ENCODE measurements around the gene IQGAP1.
A peak's percentile ranks its signal among the peaks of the same experiment; 100 is the strongest.
"Not testable (repeated sequence)": the region's sequence is repeated elsewhere in the genome, so short reads cannot be mapped to it uniquely, and the experiment has no call there.

Gene IQGAP1, protein sequence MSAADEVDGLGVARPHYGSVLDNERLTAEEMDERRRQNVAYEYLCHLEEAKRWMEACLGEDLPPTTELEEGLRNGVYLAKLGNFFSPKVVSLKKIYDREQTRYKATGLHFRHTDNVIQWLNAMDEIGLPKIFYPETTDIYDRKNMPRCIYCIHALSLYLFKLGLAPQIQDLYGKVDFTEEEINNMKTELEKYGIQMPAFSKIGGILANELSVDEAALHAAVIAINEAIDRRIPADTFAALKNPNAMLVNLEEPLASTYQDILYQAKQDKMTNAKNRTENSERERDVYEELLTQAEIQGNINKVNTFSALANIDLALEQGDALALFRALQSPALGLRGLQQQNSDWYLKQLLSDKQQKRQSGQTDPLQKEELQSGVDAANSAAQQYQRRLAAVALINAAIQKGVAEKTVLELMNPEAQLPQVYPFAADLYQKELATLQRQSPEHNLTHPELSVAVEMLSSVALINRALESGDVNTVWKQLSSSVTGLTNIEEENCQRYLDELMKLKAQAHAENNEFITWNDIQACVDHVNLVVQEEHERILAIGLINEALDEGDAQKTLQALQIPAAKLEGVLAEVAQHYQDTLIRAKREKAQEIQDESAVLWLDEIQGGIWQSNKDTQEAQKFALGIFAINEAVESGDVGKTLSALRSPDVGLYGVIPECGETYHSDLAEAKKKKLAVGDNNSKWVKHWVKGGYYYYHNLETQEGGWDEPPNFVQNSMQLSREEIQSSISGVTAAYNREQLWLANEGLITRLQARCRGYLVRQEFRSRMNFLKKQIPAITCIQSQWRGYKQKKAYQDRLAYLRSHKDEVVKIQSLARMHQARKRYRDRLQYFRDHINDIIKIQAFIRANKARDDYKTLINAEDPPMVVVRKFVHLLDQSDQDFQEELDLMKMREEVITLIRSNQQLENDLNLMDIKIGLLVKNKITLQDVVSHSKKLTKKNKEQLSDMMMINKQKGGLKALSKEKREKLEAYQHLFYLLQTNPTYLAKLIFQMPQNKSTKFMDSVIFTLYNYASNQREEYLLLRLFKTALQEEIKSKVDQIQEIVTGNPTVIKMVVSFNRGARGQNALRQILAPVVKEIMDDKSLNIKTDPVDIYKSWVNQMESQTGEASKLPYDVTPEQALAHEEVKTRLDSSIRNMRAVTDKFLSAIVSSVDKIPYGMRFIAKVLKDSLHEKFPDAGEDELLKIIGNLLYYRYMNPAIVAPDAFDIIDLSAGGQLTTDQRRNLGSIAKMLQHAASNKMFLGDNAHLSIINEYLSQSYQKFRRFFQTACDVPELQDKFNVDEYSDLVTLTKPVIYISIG (N-terminal part only)

DNA sequence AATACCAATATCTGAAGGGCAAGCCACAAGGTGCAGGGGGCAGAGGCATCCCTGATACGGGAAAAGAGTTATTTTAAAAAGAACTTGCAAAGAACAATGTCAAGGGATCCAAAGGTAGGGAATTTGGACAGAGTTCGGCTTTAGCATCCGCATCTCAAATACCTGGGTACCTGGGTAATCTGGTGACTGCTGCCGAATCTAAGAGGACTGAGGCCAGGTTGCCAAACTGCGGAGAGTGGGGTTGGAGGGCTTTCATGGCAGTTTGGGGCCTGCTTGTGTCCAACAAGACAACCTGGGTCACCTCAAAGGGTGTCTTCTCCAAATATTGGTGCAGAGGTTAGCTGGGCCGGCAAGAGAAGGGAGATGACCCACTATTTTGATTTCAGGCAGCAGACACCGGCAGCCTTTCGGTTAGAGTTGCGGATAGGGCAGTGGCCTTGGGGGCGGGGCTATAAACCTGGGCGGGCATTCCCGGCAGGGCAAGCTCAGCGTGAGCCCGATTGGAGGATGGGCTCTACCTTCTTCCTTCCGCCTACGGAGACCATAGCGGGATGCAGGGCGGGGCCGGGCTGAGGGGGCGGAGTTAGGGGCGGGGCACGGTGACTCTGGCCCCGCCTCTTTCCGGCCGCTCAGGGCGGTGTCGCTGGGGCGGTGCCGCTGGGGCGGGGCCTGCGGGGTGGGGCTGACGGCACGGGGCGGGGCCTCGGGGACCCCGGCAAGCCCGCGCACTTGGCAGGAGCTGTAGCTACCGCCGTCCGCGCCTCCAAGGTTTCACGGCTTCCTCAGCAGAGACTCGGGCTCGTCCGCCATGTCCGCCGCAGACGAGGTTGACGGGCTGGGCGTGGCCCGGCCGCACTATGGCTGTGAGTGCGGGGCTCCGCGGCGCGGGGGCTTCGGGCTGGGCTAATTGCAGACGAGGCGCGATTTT lies at the start of gene IQGAP1:
Gene IQGAP1, plus strand, starts transcription at position 709 of the 928 bp plus-strand sequence. Its CDS starts 100 bp downstream, at position 809.
- peak; percentile 93 for FAIRE-seq
- peak; percentile 98 for DNase-seq (ENCODE audit: low spot score)

DNA sequence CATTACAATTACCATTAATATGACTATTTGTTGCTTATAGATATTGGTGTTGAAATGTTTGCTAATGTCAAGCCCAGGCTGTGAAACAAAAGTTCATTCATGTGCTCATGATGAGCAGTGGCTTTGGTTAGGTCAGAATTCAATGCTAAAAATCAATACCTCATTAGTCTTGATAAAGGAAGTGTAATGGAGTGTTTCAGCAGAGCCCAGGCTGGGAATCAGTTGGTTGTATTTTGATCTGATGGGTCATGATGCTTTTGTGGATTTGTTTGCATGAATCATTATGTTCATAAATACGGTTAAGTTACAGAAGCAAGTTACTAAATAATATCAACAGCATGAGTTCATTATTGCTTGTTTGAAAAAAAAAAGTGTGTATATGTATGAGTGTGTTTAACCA lies 49.5 kb upstream of the IQGAP1 start:
- DNase-seq (ENCODE audit: low spot score) (no peak), FAIRE-seq (no peak)

- DNase-seq (ENCODE audit: low spot score): no peak
- no peak for FAIRE-seq
These were observed 47.7 kb upstream of the IQGAP1 start for GRCh38 chr15:90340345-90340744.

GRCh38 chr15:90343302-90343790 lies 44.7 kb upstream of the IQGAP1 start:
- no peak for DNase-seq (ENCODE audit: low spot score)
- no peak for FAIRE-seq

- no peak for FAIRE-seq
- no peak for DNase-seq (ENCODE audit: low spot score)
These were observed 43.4 kb upstream of the IQGAP1 start for GRCh38 chr15:90344662-90345061.

- DNase-seq (ENCODE audit: low spot score) (no peak), FAIRE-seq (no peak)
These were observed 42.2 kb upstream of the IQGAP1 start for GRCh38 chr15:90345857-90346256.

DNA sequence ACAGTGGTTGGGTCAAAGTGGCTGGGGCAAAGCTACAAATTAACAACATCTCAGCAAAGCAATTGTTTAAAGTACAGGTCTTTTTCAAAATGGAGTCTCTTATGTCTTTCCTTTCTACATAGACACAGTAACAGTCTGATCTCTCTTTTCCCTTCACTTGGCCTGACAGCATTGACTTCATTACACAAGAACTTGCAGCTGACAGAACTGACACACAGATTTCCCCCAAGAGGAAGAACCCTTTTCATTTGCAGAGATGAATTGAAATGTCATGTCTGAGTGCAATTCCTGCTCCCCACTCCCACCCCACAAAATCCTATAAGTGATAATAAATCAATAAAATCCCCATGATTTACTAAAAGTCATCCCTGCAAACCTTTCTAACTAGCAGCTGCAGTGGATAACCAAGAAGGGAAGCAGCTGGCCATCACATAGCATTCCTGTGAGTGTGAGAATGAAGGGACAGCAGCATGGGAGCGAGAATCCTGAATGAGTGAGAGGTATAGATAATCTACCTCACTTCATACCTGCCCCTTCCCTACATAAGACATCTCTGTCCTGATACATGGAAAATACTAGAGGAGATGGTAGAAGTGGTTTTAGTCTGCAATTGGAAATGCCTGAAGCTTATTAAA lies 40.5 kb upstream of the IQGAP1 start:
- not testable (repeated sequence) for FAIRE-seq; DNase-seq (ENCODE audit: low spot score)

DNA sequence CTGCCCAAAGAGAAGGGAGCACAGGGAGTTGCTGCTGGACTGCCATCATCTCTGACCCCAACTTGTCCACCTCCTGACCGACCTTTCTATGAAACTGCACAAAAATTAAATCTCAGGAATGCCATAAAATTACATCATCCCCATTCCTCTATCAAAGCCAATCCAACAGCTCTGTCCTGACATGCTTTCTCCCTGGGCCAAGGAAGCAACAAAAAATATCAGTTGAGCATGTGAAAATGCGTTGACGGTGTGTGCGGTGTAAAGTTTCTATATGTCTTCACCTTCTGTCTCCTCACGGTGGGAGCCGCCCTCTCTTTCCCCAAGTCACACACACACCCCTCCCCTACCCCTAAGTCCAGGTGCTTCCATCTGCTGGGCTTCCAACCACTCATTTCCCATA lies 39.6 kb upstream of the IQGAP1 start:
- no peak for FAIRE-seq
- DNase-seq (ENCODE audit: low spot score): no peak

GRCh38 chr15:90349072-90349471 lies 39.0 kb upstream of the IQGAP1 start:
- no peak for DNase-seq (ENCODE audit: low spot score)
- FAIRE-seq: no peak

GRCh38 chr15:90349821-90350220 lies 38.2 kb upstream of the IQGAP1 start:
- no peak for DNase-seq (ENCODE audit: low spot score)
- no peak for FAIRE-seq

DNA sequence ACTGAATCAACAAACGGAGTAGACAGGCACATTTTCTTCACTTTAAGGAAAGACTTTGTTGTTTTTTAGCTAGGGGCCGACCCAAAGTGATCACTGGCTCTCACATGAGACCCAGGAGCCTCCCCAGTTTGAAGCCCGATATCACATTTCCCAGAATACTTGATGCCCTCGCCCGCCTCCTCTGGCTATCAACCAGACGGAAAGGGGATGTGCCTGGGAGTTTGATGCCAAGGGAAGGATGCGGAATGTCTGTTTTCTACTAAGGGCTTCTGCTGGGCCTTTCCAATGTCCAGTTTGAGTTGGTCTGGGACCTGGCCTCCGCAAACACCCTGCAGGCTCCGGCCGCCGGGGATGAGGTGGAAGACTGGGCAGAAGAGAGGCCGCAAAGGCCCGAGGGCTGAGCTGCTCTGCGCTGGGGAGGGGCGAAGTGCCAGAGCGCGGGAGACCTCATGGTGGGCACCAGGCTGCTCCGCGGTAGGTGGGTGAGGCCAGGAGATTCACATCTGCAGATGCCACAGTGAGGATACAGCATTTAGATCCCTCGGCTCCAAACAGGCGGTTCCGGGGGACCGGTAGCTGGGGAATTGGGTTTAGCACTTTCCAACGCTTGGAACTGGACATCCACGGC lies 36.4 kb upstream of the IQGAP1 start:
- FAIRE-seq: no peak

DNA sequence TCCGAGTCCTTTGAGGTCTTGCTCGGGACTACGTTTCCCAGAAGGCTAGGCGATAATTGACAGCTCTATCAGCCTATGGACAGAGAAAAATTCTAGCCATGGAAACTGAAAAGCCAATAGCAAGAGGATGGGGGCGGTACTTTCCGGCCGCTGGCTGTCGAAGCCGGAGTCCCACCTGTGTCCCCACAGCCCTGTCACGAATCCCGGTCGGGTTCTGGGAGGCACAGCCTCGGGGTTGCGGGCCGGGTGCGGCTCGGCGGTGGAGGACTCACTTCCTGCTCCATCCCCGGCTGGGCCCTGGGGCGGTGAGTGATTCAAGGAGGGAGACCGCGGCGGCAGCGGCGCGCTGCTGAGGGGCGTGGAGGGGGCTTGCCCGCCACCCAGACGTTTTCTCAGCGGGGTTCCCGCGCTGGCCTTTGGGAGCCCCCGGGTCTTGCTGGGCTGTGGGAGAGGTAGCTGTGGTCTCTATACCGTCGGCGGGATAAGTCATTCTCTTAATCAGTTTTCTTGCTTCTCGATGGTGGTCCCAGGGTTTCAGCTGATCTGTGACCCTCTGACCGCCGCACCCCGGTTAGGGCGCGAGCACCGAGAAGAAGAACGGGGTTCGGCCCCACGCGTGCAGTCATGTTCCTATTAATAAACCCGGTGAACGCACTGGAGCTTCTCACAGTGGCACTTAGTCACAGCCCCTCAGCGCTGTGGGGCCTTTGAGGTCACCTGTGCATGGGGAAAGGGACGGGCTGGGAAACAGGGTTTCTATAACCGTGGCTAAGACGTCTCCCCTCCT lies 35.7 kb upstream of the IQGAP1 start, which contains the start of gene ZNF774:
Gene ZNF774, plus strand, starts transcription at position 178 of the 787 bp plus-strand sequence. CDS start 2,377 bp downstream, outside the sequence.
- FAIRE-seq: no peak
- DNase-seq (ENCODE audit: low spot score): peak; percentile 98

More for the DNA sequence above, 36.4 kb upstream of the IQGAP1 start:
- DNase-seq (ENCODE audit: low spot score): no peak

GRCh38 chr15:90354986-90355385 lies 33.1 kb upstream of the IQGAP1 start:
- FAIRE-seq: no peak
- DNase-seq (ENCODE audit: low spot score): no peak

DNA sequence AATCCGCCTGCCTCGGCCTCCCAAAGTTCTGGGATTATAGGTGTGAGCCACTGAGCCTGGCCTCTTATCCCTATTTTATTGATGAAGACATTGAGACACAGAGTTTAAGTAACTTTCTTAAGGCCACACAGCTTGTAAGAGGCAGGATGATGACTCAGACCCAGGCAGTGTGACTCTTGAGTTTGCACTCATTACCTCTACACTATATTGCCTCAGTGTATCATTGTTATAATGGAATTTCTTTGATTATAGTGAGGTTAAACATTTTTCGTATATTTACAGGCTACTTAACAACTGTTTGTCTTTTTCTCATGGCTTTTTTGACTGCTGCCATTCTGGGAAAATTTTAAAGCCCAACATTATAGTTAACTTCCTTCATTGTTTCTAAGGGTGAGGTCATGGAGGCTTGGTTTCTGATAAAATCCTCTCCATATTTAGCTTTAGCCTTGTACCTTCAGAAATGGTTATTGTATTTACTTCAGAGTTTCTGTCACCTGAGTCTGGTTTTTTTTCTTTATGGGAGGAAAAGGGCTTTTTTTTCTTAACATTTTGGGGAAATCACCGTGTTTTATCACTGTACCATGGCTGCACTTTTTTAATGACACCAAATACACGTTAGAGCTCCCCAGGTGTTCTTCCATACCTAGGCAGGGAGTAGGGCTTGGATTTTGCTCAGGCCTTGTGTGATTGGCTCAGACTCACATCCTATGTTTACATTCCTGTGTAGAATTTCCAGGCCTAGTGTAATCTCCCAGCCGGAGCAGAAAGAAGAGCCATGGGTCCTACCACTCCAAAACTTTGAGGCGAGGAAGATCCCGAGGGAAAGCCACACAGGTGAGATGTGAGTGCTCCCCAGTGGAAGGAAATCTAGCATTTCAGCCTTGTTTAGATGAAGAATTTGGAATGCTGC lies 29.7 kb upstream of the IQGAP1 start:
- DNase-seq (ENCODE audit: low spot score): peak; percentile 28

GRCh38 chr15:90360746-90361145 lies 27.3 kb upstream of the IQGAP1 start:
- FAIRE-seq: no peak

More for the DNA sequence above, 29.7 kb upstream of the IQGAP1 start:
- FAIRE-seq: no peak

GRCh38 chr15:90362936-90363212 lies 25.2 kb upstream of the IQGAP1 start:
- FAIRE-seq (no peak), DNase-seq (ENCODE audit: low spot score) (peak; percentile 69)

More at GRCh38 chr15:90360746-90361145, 27.3 kb upstream of the IQGAP1 start:
- DNase-seq (ENCODE audit: low spot score): no peak

DNA sequence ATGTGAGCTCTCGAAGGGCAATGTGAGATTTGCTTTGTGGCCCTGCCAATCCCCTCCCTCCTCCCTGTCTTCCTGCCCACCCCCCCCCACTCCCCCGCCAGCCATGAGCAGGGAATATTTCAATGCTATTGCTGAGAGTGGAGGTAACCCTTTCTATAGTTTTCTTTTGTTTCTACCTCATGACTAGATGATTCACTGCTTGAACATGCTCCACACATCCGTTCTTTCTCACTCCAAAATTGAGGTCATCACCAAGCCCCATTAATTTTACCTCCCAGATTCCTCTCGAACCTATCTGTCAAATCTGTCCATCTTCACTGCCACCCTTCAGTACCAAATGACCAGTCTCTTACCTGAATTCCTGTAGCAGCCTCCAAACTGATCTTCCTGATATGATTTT lies 23.8 kb upstream of the IQGAP1 start:
- DNase-seq (ENCODE audit: low spot score): peak; percentile 84
- no peak for FAIRE-seq
